ENCODE results near the gene TWIST1. TPM values are rescaled to one million over a fixed set of nuclear protein-coding genes. Genes with fewer than 3 reads are reported as not detected.

Gene TWIST1
- polyA plus RNA-seq, 1 donor from 2014 or later, result not detected

GRCh38 chr7:19094598-19095352 is 22.7 kb downstream of the TWIST1 start:
- H2AFZ ChIP-seq (ENCODE audit: low read depth, low read length), result no peak overlapping the region
- no peak for TF ChIP-seq CTCF (IDR thresholded peaks at IDR 0.05; ENCODE audit: poor library complexity, severe bottlenecking)
- TF ChIP-seq MXI1 (conservative IDR thresholded peaks at IDR 0.05; ENCODE audit: poor library complexity, severe bottlenecking), result no peak
- TF ChIP-seq POLR2AphosphoS5 (IDR thresholded peaks at IDR 0.05), result no peak
- TF ChIP-seq TAF1 (IDR thresholded peaks at IDR 0.05; ENCODE audit: low read depth), result no peak

GRCh38 chr7:19094138-19094537 is 23.3 kb downstream of the TWIST1 start:
- Histone ChIP-seq H3K4me2 (ENCODE audit: low read length) (no peak overlapping the region), H3K9me3 (ENCODE audit: low read length) (no peaks in the 10 kb centered on the region), H3K4me3 (ENCODE audit: low read length) (no peak overlapping the region), H3K79me2 (replicated peaks; ENCODE audit: insufficient read depth, low read length) (no peaks in the 10 kb centered on the region), H3K27ac (ENCODE audit: low read length) (no peak overlapping the region), H3F3A (ENCODE audit: insufficient read depth, low read length, poor library complexity, severe bottlenecking) (no peaks in the 10 kb centered on the region), H3K36me3 (ENCODE audit: insufficient read depth, low read length) (no peaks in the 10 kb centered on the region), H3K9ac (ENCODE audit: low read length) (no peak overlapping the region), H3K9me2 (ENCODE audit: insufficient read depth, low read length) (no peaks in the 10 kb centered on the region), H3K27me3 (ENCODE audit: insufficient read depth, low read depth, low read length) (no peaks in the 10 kb centered on the region), H4K20me1 (ENCODE audit: insufficient read depth) (no peaks in the 10 kb centered on the region), H2AFZ (ENCODE audit: low read depth, low read length) (no peak overlapping the region)
- no peak for TF ChIP-seq SMC3 (conservative IDR thresholded peaks at IDR 0.05; ENCODE audit: poor library complexity)
- TF ChIP-seq EP300 (conservative IDR thresholded peaks at IDR 0.05; ENCODE audit: poor library complexity, severe bottlenecking), result no peak
- TF ChIP-seq MXI1 (conservative IDR thresholded peaks at IDR 0.05; ENCODE audit: poor library complexity, severe bottlenecking), result no peak
- no peak for TF ChIP-seq TAF1 (IDR thresholded peaks at IDR 0.05; ENCODE audit: low read depth)
- TF ChIP-seq REST (IDR thresholded peaks at IDR 0.05; ENCODE audit: borderline replicate concordance), result no peak
- no peak for TF ChIP-seq RAD21 (conservative IDR thresholded peaks at IDR 0.05)

More at GRCh38 chr7:19094598-19095352, 22.7 kb downstream of the TWIST1 start:
- Histone ChIP-seq H3K27ac (ENCODE audit: low read length) (no peak overlapping the region), H3K4me2 (ENCODE audit: low read length) (no peak overlapping the region), H3K9ac (ENCODE audit: low read length) (no peak overlapping the region), H3K27me3 (ENCODE audit: insufficient read depth, low read depth, low read length) (peaks cover 2% of the 10 kb centered on the region), H3F3A (ENCODE audit: insufficient read depth, low read length, poor library complexity, severe bottlenecking) (no peaks in the 10 kb centered on the region), H4K20me1 (ENCODE audit: insufficient read depth) (no peaks in the 10 kb centered on the region), H3K4me3 (ENCODE audit: low read length) (no peak overlapping the region), H3K36me3 (ENCODE audit: insufficient read depth, low read length) (no peaks in the 10 kb centered on the region), H3K9me3 (ENCODE audit: low read length) (no peaks in the 10 kb centered on the region), H3K9me2 (ENCODE audit: insufficient read depth, low read length) (no peaks in the 10 kb centered on the region), H3K79me2 (replicated peaks; ENCODE audit: insufficient read depth, low read length) (no peaks in the 10 kb centered on the region)

Data from neural cell (in vitro differentiated cells).